Lung (tissue), 12 donors: Measurements from ENCODE around the gene PLAC8. TPM values are rescaled to one million over a fixed set of nuclear protein-coding genes. Genes with fewer than 3 reads are reported as not detected.

Experiments used
- ATAC-seq: fragments of 200-7000 bp; cut with Tn5 transposase; one replicate; pipeline ENCODE4 v1.9.1; 2020; ENCODE audit warnings: moderate number of reproducible peaks; ENCODE audit not compliant: insufficient read depth, low FRiP score
- DNase-seq, 3 donors: peaks; one replicate each; pipeline ENCODE4 v3.0.0-alpha.2; 2013 to 2017
- H3K27ac ChIP-seq, 2 donors: one replicate each; pipeline ENCODE4 v1.5.1; 2013; ENCODE audit warnings: mild to moderate bottlenecking in 2 of 2, moderate library complexity in 2 of 2, control low read depth in 1 of 2, inconsistent platforms in 1 of 2, low read depth in 1 of 2, low read length in 1 of 2
- H3K27me3 ChIP-seq, 3 donors: one replicate each; pipeline ENCODE4 v1.5.1; 2013; ENCODE audit warnings: low read length in 2 of 3; ENCODE audit not compliant: control insufficient read depth in 3 of 3, insufficient read depth in 3 of 3
- H3K36me3 ChIP-seq, 4 donors: one replicate each; pipeline ENCODE4 v1.5.1; 2013; ENCODE audit warnings: low read length in 4 of 4, mild to moderate bottlenecking in 1 of 4, moderate library complexity in 1 of 4; ENCODE audit not compliant: control insufficient read depth in 4 of 4, insufficient read depth in 4 of 4
- H3K4me1 ChIP-seq, 5 donors: one replicate each; pipeline ENCODE4 v1.5.1; 2013; ENCODE audit warnings: low read length in 5 of 5, mild to moderate bottlenecking in 2 of 5, moderate library complexity in 1 of 5; ENCODE audit not compliant: control insufficient read depth in 5 of 5, insufficient read depth in 5 of 5
- H3K4me3 ChIP-seq: one replicate; pipeline ENCODE4 v1.5.1; 2013; ENCODE audit warnings: mild to moderate bottlenecking, control low read depth, moderate library complexity
- H3K9ac ChIP-seq, 2 donors: one replicate each; pipeline ENCODE4 v1.5.1; 2013; ENCODE audit warnings: low read length in 2 of 2, control low read depth in 1 of 2; ENCODE audit not compliant: insufficient read depth in 1 of 2
- H3K9me3 ChIP-seq, 4 donors: one replicate each; pipeline ENCODE4 v1.5.1; 2013; ENCODE audit warnings: low read length in 3 of 4, mild to moderate bottlenecking in 1 of 4, moderate library complexity in 1 of 4; ENCODE audit not compliant: control insufficient read depth in 4 of 4, insufficient read depth in 3 of 4
- CTCF ChIP-seq: IDR thresholded peaks from 2 replicates; pipeline ENCODE4 v1.5.1; 2012; ENCODE audit warnings: mild to moderate bottlenecking; ENCODE audit errors: control extremely low read depth, extremely low read depth
- WGBS, 2 donors: extraction: QIAGEN DNeasy Blood & Tissue Kit; methylation state at CpG; one replicate each; pipeline ENCODE4 v1.1.7; 2013; 5-methylcytosine and 5-hydroxymethylcytosine counted together
- polyA plus RNA-seq, 2 donors: library from polyadenylated mRNA; stranded (reverse); fragments of 200-250 nt; gene quantifications; one replicate each; pipeline ENCODE4 v1.2.1, GENCODE V29; 2013
- total RNA-seq, 2 donors: library from RNA; depleted of rRNA in 1 of 2; stranded (reverse); fragments of >200 nt in 1 of 2; gene quantifications; one replicate each; pipeline ENCODE4 v1.2.1, GENCODE V29; 2014 to 2021
- donor health status: control.
- donor health status: control.
- donor health status: Bipolar disorder and iron deficiency.
- donor health status: healthy.
- donor health status: DM: yes; HTN: yes; CAD: no.

PLAC8 gene
- total and polyA plus RNA-seq, 4 donors: 53.8 to 115 (median 71.5) TPM

- no peaks in the 10 kb centered on the region for H3K27me3 ChIP-seq
- H3K9ac ChIP-seq: no peak overlapping the region
- DNase-seq: no peak
- no peak for ATAC-seq
- H3K4me1 ChIP-seq: peaks cover 0 to under 1% (median 0%) of the 10 kb centered on the region in 5 donors
- TF ChIP-seq CTCF: no peak
- no peak overlapping the region for H3K27ac ChIP-seq
- no peak overlapping the region for H3K4me3 ChIP-seq
- WGBS, 2 donors: 51 to 76% methylated on average over 8 of the region's 8 CpGs
- no peaks in the 10 kb centered on the region for H3K36me3 ChIP-seq
- peaks cover 0 to 3% (median 0%) of the 10 kb centered on the region in 4 donors for H3K9me3 ChIP-seq
Measured at GRCh38 chr4:83115656-83116285, 1.2 kb upstream of the PLAC8 start.

- no peak for ATAC-seq
Measured at GRCh38 chr4:83115000-83115399, 471 bp upstream of the PLAC8 start.

GRCh38 chr4:83113429-83113786 lies 1.1 kb downstream of the PLAC8 start:
- Histone ChIP-seq H3K27me3 (peaks cover 0 to 10% (median 3%) of the 10 kb centered on the region in 3 donors), H3K4me1 (peaks cover 0 to 5% (median 0%) of the 10 kb centered on the region in 5 donors), H3K9ac (no peak overlapping the region), H3K4me3 (no peak overlapping the region), H3K27ac (peak overlapping the region in 1 of 2 donors; percentile 50), H3K36me3 (no peaks in the 10 kb centered on the region), H3K9me3 (peaks cover 0 to 3% (median 0%) of the 10 kb centered on the region in 4 donors)
- no peak for TF ChIP-seq CTCF
- WGBS, 2 donors: 19 to 34% methylated on average over 3 of the region's 3 CpGs
- ATAC-seq (no peak), DNase-seq (no peak)

More at GRCh38 chr4:83115000-83115399, 471 bp upstream of the PLAC8 start:
- H3K4me3 ChIP-seq: no peak overlapping the region
- H3K9me3 ChIP-seq: peaks cover 0 to 3% (median 0%) of the 10 kb centered on the region in 4 donors
- H3K9ac ChIP-seq: no peak overlapping the region
- no peaks in the 10 kb centered on the region for H3K36me3 ChIP-seq
- no peak for DNase-seq
- no peaks in the 10 kb centered on the region for H3K27me3 ChIP-seq
- H3K27ac ChIP-seq: no peak overlapping the region
- TF ChIP-seq CTCF: no peak
- peaks cover 0 to 5% (median 0%) of the 10 kb centered on the region in 5 donors for H3K4me1 ChIP-seq
